ENCODE data around the gene HIC1.

The HIC1 gene

GRCh38 chr17:2084766-2085647 is 30.1 kb downstream of the HIC1 start:
- no peak for DNase-seq (ENCODE audit: low spot score)
- no peak for TF ChIP-seq CTCF (IDR thresholded peaks at IDR 0.05; ENCODE audit: borderline replicate concordance, control extremely low read depth, extremely low read depth, insufficient read depth, missing control alignments)
- in situ Hi-C loops (cut with MboI; ENCODE audit: low sequenced_read_pairs, unreplicated experiment) = no loop called here

- DNase-seq (ENCODE audit: low spot score) = no peak
- in situ Hi-C loops (cut with MboI; ENCODE audit: low sequenced_read_pairs, unreplicated experiment) = no loop called here
- TF ChIP-seq CTCF (IDR thresholded peaks at IDR 0.05; ENCODE audit: borderline replicate concordance, control extremely low read depth, extremely low read depth, insufficient read depth, missing control alignments) = no peak
These were observed 30.7 kb downstream of the HIC1 start for GRCh38 chr17:2085648-2085949.

- in situ Hi-C loops (cut with MboI; ENCODE audit: low sequenced_read_pairs, unreplicated experiment) = no loop called here
- no peak for TF ChIP-seq CTCF (IDR thresholded peaks at IDR 0.05; ENCODE audit: borderline replicate concordance, control extremely low read depth, extremely low read depth, insufficient read depth, missing control alignments)
- no peak for DNase-seq (ENCODE audit: low spot score)
These were observed 31.4 kb downstream of the HIC1 start for GRCh38 chr17:2086306-2086705.

- in situ Hi-C loops (cut with MboI; ENCODE audit: low sequenced_read_pairs, unreplicated experiment) = no loop called here
- DNase-seq (ENCODE audit: low spot score) = peak; percentile 66
- no peak for TF ChIP-seq CTCF (IDR thresholded peaks at IDR 0.05; ENCODE audit: borderline replicate concordance, control extremely low read depth, extremely low read depth, insufficient read depth, missing control alignments)
These were observed 32.8 kb downstream of the HIC1 start for GRCh38 chr17:2087597-2088211.

GRCh38 chr17:2089021-2089422 is 34.1 kb downstream of the HIC1 start:
- in situ Hi-C loops (cut with MboI; ENCODE audit: low sequenced_read_pairs, unreplicated experiment) = no loop called here
- no peak for TF ChIP-seq CTCF (IDR thresholded peaks at IDR 0.05; ENCODE audit: borderline replicate concordance, control extremely low read depth, extremely low read depth, insufficient read depth, missing control alignments)
- no peak for DNase-seq (ENCODE audit: low spot score)

GRCh38 chr17:2090210-2090641 is 35.3 kb downstream of the HIC1 start:
- in situ Hi-C loops (cut with MboI; ENCODE audit: low sequenced_read_pairs, unreplicated experiment) = no loop called here

More at GRCh38 chr17:2090210-2090641, 35.3 kb downstream of the HIC1 start:
- no peak for DNase-seq (ENCODE audit: low spot score)
- TF ChIP-seq CTCF (IDR thresholded peaks at IDR 0.05; ENCODE audit: borderline replicate concordance, control extremely low read depth, extremely low read depth, insufficient read depth, missing control alignments) = no peak

All from GM13976 (cell line).